Fibroblast of lung (primary cell): ENCODE data around the gene SFMBT2.

ENCODE experiments used
- EZH2 ChIP-seq: IDR thresholded peaks from 2 replicates; pipeline ENCODE4 v1.5.1; 2012; ENCODE audit warnings: low read length, control low read depth, mild to moderate bottlenecking; ENCODE audit errors: missing control alignments
- TF ChIP-seq, protein P1 (sequence below), 2 donors: IDR thresholded peaks in 1 of 2; conservative IDR thresholded peaks in 1 of 2; 1 replicate in 1 of 2; 2 replicates in 1 of 2; pipeline ENCODE4 v1.5.1; 2011 to 2012; ENCODE audit warnings: low read length in 2 of 2, control low read depth in 1 of 2, inconsistent platforms in 1 of 2, low read depth in 1 of 2, mild to moderate bottlenecking in 1 of 2

DNA sequence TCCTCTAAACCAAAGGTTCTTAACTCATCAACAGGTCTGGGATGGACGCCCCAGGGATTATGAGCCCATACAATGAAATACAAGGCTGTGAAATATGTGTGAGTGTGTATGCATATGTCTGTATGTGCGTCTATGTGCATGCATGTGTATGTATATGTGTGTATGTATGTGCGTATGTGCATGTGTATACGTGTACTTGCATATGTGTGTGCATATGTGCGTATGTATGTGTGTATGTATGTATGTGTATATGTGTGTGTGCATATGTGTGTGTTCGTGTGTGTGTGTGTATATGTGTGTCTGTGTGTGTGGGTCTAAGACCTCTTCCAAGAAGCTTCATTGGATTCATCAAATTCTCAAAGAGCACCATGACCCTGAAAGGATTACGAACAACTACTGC, 112.3 kb downstream of the SFMBT2 start:
- TF ChIP-seq, protein P1, sequence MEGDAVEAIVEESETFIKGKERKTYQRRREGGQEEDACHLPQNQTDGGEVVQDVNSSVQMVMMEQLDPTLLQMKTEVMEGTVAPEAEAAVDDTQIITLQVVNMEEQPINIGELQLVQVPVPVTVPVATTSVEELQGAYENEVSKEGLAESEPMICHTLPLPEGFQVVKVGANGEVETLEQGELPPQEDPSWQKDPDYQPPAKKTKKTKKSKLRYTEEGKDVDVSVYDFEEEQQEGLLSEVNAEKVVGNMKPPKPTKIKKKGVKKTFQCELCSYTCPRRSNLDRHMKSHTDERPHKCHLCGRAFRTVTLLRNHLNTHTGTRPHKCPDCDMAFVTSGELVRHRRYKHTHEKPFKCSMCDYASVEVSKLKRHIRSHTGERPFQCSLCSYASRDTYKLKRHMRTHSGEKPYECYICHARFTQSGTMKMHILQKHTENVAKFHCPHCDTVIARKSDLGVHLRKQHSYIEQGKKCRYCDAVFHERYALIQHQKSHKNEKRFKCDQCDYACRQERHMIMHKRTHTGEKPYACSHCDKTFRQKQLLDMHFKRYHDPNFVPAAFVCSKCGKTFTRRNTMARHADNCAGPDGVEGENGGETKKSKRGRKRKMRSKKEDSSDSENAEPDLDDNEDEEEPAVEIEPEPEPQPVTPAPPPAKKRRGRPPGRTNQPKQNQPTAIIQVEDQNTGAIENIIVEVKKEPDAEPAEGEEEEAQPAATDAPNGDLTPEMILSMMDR (conservative IDR thresholded peaks at IDR 0.05 in 1 of 2, IDR thresholded peaks at IDR 0.05 in 1 of 2; ENCODE audit: low read depth in 1 of 2, low read length in 2 of 2) = no peak
- TF ChIP-seq EZH2 = no peak
